DMS79 (cell line): ENCODE results near the gene KTI12.
A peak's percentile ranks its signal among the peaks of the same experiment; 100 is the strongest.
"Not testable (repeated sequence)": the region's sequence is repeated elsewhere in the genome, so short reads cannot be mapped to it uniquely, and the experiment has no call there.

Experiments used
- DNase-seq: peaks from one replicate; lab custom pipeline; 2025; lab: John Stamatoyannopoulos, UW

Gene KTI12

GRCh38 chr1:52041551-52042185 is 8.1 kb upstream of the KTI12 start:
- no peak for DNase-seq

- DNase-seq: no peak
These were observed 4.3 kb upstream of the KTI12 start for GRCh38 chr1:52037909-52038308.

DNA sequence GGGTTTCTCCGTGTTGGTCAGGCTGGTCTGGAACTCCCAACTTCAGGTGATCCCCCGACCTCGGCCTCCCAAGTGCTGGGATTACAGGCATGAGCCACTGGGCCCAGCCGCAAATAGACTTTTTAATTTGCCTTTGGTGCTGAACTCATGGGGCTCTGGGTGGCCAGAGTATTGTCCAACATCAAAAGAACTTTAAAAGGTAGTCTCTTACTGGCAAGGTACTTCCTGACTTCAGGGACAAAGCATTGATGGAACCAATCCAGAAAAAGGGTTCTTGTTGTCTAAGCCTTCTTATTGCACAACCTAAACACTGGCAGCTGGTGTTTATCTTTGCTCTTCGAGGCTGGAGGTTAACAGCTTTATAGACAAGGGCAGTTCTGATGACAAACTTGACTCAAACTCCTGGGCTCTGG is 3.8 kb upstream of the KTI12 start:
- no peak for DNase-seq

DNA sequence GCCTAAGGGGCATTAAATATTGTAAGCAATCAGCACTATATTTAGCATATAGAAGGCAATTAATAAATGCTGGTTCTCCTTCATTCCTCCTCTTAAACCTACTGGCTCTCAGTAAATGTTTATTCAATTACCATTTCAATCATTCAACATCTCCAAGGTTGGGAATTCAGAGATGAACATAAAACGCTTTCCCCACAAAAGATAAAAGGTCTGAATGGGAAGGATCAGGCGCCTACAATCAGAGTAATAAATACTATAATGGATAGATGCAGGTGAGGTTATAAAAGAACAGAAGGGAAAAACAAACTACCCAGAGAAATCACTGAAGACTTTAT is 407 bp upstream of the KTI12 start:
- DNase-seq: no peak

GRCh38 chr1:52032785-52033131 is 852 bp downstream of the KTI12 start:
- peak; percentile 28 for DNase-seq

DNA sequence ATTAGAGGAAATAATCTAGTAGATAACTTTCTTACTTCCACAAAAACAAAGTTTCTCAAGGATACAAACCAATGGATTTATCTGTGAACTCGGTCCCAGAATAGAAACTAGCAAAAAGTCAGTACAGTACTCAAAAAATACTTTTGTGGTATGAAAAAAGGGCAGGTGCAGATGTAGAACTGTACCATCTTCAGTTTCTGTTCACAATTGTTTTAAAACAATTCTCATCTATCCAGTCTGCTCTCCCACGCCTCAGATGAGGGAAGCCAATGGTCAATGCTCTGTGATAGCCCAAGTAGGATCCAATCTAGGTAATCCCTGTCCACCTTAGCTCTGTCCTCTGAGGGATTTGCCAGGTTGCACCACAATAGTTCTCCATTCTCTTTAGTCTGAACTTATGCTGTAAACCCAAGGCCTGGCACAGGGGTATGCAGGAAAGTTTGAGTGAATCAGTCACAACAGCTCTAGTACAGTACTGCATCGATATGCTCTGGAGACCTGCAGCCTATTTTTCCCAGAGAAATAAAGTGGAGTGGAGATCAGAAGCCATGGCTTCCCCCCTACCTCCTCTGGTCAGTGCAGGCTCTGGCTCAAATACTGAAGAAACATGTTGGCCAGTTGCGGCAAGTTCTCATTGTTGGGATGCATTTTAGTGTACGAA is 1.4 kb downstream of the KTI12 start:
- no peak for DNase-seq

GRCh38 chr1:52028839-52029238 is 4.8 kb downstream of the KTI12 start:
- not testable (repeated sequence) for DNase-seq

GRCh38 chr1:52028328-52028727 is 5.3 kb downstream of the KTI12 start:
- no peak for DNase-seq

DNA sequence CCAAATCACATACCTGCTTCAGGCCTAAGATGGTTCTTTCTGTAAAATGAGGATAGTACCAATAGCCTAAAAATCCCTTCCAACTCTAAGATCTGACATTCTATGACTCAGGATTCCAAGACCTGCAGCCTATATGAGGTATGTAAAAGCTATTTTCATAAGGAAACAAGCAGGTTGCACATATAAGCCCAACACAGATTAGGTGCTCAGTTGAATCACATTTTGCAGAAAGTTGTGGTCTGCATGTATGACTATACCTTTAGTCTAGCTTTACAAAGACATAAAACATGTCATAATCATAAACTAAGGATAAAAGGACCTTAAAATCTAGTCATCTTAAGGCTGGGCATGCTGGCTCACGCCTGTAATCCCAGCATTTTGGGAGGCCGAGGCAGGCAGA is 7.3 kb downstream of the KTI12 start:
- no peak for DNase-seq

GRCh38 chr1:52022133-52022532 is 11.5 kb downstream of the KTI12 start:
- DNase-seq: no peak

- no peak for DNase-seq
These were observed 25.4 kb downstream of the KTI12 start for GRCh38 chr1:52008071-52008809.

DNA sequence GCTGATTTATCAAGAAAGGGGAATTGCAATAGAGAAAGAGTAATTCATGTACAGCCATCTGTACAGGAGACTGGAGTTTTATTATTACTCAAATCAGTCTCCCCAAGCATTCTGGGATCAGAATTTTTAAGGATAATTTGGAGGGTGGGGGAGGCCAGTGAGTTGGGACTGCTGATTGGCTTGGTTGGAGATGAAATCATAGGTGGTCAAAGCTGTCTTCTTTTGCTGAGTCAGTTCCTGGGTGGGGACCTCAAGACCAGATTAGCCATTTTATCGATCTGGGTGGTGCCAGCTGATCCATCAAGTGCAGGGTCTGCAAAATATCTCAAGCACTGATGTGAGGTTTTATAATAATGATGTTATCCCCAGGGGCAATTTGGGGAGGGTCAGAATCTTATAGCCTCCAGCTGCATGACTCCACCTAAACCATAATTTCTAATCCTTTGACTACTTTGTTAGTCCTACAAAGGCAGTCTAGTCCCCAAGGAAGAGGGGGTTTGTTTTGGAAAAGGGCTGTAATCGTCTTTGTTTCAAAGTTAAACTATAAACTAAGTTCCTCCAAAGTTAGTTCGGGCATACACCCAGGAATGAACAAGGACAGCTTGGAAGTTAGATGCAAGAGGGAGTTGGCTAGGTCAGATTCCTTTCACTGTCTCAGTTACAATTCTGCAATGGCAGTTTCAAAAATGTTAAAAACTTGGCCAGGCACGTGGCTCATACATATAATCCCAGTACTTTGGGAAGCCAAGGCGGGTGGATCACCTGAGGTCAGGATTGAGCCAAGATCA is 26.2 kb downstream of the KTI12 start:
- DNase-seq: no peak

DNA sequence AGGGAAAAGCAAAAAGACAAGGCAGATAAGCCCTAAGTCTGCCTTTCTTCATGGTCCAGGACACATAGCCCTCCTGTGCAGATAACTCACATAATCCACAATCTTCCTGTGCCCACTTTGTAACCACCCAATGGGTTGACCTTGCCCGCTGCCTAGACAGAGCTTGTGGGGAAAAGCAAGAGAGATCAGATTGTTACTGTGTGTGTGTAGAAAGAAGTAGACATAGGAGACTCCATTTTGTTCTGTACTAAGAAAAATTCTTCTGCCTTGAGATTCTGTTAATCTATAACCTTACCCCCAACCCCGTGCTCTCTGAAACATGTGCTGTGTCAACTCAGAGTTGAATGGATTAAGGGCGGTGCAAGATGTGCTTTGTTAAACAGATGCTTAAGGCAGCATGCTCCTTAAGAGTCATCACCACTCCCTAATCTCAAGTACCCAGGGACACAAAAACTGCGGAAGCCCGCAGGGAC is 27.5 kb downstream of the KTI12 start:
- DNase-seq: not testable (repeated sequence)

GRCh38 chr1:52005548-52005947 is 28.1 kb downstream of the KTI12 start:
- DNase-seq: not testable (repeated sequence)

- no peak for DNase-seq
These were observed 29.7 kb downstream of the KTI12 start for GRCh38 chr1:52003877-52004276.

DNA sequence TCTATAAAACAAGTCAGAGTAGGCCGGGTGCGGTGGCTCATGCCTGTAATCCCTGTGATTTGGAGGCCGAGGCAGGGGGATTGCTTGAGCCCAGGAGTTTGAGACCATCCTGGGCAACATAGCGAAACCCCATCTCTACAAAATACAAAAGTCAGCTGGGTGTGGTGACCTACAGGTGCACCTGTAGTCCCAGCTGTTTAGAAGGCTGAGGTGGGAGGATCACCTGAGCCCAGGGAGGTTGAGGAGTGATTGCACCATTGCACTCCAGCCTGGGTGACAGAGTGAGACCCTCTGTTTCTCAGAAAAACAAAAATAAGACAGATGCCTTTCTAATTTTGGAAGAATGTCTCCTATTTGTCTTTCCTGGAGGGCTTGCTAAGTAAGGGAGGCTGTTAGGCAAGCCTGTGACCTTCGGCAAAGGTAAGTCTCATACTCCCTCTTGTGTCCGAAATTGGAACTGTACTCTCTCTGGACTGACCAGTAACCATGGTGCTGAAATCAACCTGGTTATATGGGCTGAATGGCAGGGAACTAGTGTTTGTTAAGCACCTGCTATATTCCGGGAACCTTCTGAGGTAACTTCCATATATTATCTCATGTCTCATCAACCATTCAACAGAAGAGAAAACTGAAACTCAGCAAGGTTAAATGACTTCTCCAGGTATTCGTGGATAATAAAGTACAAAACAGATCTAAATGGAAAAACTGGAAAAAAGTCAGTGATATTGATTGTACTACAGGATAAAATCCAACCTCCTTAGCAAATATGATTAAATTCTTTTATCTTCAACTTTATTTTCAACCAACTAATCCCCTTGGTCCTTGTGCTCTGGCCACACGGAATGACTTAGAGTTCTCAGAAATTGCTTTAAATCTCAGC is 31.3 kb downstream of the KTI12 start:
- DNase-seq: peak; percentile 36

DNA sequence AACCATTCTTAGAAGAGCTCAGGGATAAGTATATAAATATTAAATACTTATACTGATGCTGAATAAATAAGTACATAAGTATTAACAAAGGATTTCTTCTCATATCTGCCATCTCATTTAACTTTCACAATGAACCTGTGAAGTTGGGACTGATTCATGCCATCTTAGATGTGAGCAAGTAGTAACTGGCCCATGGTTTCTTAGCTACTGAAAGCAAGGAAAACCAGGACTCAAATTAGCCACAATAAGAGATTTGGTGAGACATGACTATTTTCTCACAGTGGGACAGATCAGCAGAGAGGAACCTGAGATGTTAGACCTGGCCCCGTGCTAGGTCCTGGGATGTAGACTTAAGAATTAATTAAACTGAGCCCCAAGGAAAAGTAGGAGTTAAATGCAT is 34.9 kb downstream of the KTI12 start:
- no peak for DNase-seq

GRCh38 chr1:51997974-51998382 is 35.6 kb downstream of the KTI12 start:
- no peak for DNase-seq

GRCh38 chr1:51990478-51990965 is 43.1 kb downstream of the KTI12 start, which contains the start of gene RAB3B:
TSS of gene RAB3B (minus strand) at chr1:51990700. CDS start at chr1:51977117, 13,583 bp downstream.
- DNase-seq: peak; percentile 72

DNA sequence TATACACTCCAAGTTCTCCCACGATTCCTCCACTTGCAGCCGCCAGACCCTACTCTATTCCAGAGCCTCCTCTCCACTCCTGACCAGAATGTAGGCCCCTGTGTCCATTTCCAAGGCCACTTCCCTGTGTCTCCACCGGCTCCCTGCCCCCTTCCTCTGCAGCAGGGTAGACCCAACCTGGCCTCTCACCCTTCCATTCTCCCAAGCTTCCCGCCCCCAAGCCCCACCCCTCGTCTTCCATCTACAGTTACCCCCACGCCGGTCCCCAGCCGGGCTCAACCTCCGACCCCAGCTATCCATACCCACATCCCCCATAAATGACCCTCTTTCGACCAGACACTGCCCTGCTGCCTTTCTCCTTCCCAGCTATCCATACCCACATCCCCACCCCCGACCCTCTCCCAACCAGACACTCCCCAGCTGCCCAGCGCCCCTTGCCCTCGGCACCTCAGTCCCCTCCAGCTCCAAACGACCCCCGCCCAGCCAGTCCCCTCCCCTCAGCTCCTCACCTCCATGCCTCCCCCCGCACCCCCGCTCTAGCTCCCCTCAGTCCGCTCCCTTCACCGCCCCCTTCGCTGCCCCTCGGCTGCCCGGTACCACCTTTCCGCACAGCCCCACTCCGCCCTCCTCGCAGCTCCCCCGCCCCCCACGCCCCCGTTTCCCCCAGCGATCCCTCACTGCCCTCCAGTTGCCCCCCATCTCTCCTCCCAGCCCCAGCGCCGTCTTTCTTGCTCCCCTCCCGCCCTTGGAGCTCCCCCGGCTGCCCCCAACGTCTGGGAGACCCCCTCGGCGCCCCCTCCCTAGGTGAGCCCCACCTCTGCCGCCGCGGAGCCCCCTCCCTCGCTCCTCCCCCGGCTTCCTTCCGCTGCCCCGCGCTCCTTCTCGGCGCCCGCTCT is 43.8 kb downstream of the KTI12 start:
- DNase-seq: no peak
